Vagina (tissue), 2 donors: ENCODE data around the gene PPP2R2C.

Experiments
- POLR2A ChIP-seq, 2 donors: fragments of 450-650 bp; IDR thresholded peaks; one replicate each; pipeline ENCODE4 v1.6.1; 2017; ENCODE audit warnings: antibody characterized with exemption in 2 of 2, mild to moderate bottlenecking in 2 of 2, moderate library complexity in 2 of 2
- TF ChIP-seq, protein P1 (sequence below), 3 experiments: fragments of 450-650 bp in 2 of 3; fragments of 200-600 bp in 1 of 3; sonication (generic) in 1 of 3; IDR thresholded peaks; one replicate each; pipeline ENCODE4 v1.5.1; 2017 to 2019; ENCODE audit warnings: antibody characterized with exemption in 3 of 3, mild to moderate bottlenecking in 2 of 3, moderate library complexity in 2 of 3

DNA sequence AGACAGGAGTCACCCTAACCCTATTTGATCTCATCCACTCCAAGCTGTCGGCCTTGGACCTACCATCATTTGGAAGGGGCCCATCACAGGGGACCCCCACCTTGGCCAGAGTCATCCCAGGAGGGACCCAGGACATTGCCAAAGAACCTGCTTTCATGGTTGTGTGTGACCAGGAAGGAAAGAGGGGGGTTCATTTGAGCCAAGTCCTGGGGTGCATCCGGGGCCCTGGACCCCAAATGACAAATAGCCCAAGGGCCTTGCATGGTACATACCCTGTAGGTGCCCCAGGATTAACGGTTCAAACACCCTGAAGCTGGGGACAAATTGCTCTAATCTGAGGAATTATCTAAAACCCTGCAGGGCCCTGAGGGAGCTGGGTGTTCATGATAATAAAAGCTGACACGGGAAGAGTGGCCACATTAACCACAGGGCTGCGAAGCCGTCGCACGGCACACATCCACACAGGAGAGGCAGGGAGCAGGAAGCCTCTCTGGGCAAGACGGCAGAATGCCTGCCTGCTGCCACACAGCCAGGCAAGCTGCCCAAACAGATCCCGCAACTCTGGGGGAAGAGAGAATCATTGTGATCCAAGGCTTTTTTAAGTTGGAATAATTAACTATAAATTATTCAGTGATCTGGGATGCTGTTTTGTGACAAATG is 28.2 kb upstream of the PPP2R2C start:
- no peak for TF ChIP-seq POLR2A (IDR thresholded peaks at IDR 0.05)
- TF ChIP-seq, protein P1, sequence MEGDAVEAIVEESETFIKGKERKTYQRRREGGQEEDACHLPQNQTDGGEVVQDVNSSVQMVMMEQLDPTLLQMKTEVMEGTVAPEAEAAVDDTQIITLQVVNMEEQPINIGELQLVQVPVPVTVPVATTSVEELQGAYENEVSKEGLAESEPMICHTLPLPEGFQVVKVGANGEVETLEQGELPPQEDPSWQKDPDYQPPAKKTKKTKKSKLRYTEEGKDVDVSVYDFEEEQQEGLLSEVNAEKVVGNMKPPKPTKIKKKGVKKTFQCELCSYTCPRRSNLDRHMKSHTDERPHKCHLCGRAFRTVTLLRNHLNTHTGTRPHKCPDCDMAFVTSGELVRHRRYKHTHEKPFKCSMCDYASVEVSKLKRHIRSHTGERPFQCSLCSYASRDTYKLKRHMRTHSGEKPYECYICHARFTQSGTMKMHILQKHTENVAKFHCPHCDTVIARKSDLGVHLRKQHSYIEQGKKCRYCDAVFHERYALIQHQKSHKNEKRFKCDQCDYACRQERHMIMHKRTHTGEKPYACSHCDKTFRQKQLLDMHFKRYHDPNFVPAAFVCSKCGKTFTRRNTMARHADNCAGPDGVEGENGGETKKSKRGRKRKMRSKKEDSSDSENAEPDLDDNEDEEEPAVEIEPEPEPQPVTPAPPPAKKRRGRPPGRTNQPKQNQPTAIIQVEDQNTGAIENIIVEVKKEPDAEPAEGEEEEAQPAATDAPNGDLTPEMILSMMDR (IDR thresholded peaks at IDR 0.05): no peak
